Measurements from ENCODE around the gene BCAP31.
"Not testable (repeated sequence)": the region's sequence is repeated elsewhere in the genome, so short reads cannot be mapped to it uniquely, and the experiment has no call there.

BCAP31 gene

GRCh38 chrX:153733651-153734240 is 9.6 kb upstream of the BCAP31 start:
- DNase-seq = no peak

GRCh38 chrX:153732401-153732800 is 8.2 kb upstream of the BCAP31 start:
- DNase-seq = no peak

GRCh38 chrX:153731845-153732215 is 7.6 kb upstream of the BCAP31 start:
- DNase-seq = no peak

- DNase-seq = no peak
Measured at GRCh38 chrX:153731117-153731844, 7.1 kb upstream of the BCAP31 start.

GRCh38 chrX:153730115-153730514 is 5.9 kb upstream of the BCAP31 start:
- DNase-seq = not testable (repeated sequence)

GRCh38 chrX:153728951-153729631 is 4.9 kb upstream of the BCAP31 start:
- no peak for DNase-seq

- DNase-seq = no peak
Measured at GRCh38 chrX:153728095-153728494, 3.9 kb upstream of the BCAP31 start.

- no peak for DNase-seq
Measured at GRCh38 chrX:153727123-153727931, 3.1 kb upstream of the BCAP31 start.

GRCh38 chrX:153726286-153727122 is 2.3 kb upstream of the BCAP31 start:
- peak; percentile 92 for DNase-seq

GRCh38 chrX:153725832-153726285 is 1.7 kb upstream of the BCAP31 start:
- no peak for DNase-seq

- DNase-seq = peak; percentile 52
Measured at GRCh38 chrX:153725039-153725831, 1.0 kb upstream of the BCAP31 start.

- DNase-seq = peak; percentile 73
Measured at GRCh38 chrX:153723351-153724251, 586 bp downstream of the BCAP31 start.

GRCh38 chrX:153722704-153723350 is 1.4 kb downstream of the BCAP31 start:
- DNase-seq = no peak

GRCh38 chrX:153719701-153720100 is 4.5 kb downstream of the BCAP31 start:
- no peak for DNase-seq

GRCh38 chrX:153719238-153719637 is 4.9 kb downstream of the BCAP31 start:
- DNase-seq = peak; percentile 12

- no peak for DNase-seq
Measured at GRCh38 chrX:153717445-153717844, 6.7 kb downstream of the BCAP31 start.

GRCh38 chrX:153714256-153714655 is 9.9 kb downstream of the BCAP31 start:
- no peak for DNase-seq

GRCh38 chrX:153709726-153710674 is 14.2 kb downstream of the BCAP31 start:
- no peak for DNase-seq

- peak; percentile 63 for DNase-seq
Measured at GRCh38 chrX:153708415-153708814, 15.8 kb downstream of the BCAP31 start.

Measured in RPMI8226 (cell line).